ENCODE results near the gene SMG6.

DNA sequence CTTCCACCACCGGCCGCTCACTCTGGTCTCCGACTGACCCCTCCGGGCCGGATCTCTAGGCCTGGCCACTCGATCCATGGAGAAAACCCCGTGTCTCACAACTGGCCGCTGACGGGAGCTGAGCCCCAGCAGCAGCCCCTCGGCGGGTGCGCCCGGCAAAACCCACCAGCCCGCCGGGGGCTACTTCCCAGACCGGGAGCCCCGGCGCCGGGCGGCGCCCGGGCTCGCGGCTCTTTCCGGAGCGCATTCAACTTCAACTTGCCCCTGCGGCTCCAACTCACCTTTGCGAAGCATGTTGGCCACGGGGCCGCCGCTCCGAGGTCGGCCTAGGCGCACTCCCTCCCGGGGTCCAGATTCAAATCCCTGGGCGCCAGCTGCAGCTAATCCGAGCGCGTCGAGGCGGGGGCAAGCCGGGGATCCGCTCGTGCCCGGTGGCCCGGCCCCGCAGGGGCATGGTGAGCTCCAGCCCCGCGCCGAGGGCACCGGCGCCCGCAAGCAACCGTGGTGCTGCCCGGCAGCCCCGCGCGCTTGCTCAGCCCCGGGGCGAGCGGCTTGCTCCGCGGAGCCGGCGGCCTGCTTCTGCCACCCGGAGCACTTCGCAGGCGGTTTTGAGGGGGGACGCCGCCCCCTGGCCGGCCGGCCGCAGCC lies 278.9 kb downstream of the SMG6 start:
- TF ChIP-seq, protein P1, sequence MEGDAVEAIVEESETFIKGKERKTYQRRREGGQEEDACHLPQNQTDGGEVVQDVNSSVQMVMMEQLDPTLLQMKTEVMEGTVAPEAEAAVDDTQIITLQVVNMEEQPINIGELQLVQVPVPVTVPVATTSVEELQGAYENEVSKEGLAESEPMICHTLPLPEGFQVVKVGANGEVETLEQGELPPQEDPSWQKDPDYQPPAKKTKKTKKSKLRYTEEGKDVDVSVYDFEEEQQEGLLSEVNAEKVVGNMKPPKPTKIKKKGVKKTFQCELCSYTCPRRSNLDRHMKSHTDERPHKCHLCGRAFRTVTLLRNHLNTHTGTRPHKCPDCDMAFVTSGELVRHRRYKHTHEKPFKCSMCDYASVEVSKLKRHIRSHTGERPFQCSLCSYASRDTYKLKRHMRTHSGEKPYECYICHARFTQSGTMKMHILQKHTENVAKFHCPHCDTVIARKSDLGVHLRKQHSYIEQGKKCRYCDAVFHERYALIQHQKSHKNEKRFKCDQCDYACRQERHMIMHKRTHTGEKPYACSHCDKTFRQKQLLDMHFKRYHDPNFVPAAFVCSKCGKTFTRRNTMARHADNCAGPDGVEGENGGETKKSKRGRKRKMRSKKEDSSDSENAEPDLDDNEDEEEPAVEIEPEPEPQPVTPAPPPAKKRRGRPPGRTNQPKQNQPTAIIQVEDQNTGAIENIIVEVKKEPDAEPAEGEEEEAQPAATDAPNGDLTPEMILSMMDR (IDR thresholded peaks at IDR 0.05; ENCODE audit: poor library complexity), result no peak
- TF ChIP-seq EZH2phosphoT487 (IDR thresholded peaks at IDR 0.05; ENCODE audit: low read depth, severe bottlenecking, unreplicated experiment), result no peak

Measured in hepatocyte (in vitro differentiated cells).